Upper lobe of left lung (tissue), 6 donors: ENCODE data around the gene C5orf24. TPM values are rescaled to one million over a fixed set of nuclear protein-coding genes. Genes with fewer than 3 reads are reported as not detected.
"Not testable (repeated sequence)": the region's sequence is repeated elsewhere in the genome, so short reads cannot be mapped to it uniquely, and the experiment has no call there.

Experiments
- ATAC-seq, 2 donors: fragments of 200-7000 bp; cut with Tn5 transposase; one replicate each; pipeline ENCODE4 v1.9.1; 2022; ENCODE audit warnings: mild to moderate bottlenecking in 2 of 2, moderate library complexity in 2 of 2; ENCODE audit not compliant: low FRiP score in 2 of 2
- DNase-seq, 2 donors: peaks; one replicate each; pipeline ENCODE4 v3.0.0-alpha.2; 2019 to 2020
- H3K27ac ChIP-seq, 4 donors: fragments of 200-600 bp; sonication (generic); one replicate each; pipeline ENCODE4 v1.5.1; 2016 to 2019
- H3K27me3 ChIP-seq, 4 donors: fragments of 200-600 bp; sonication (generic); one replicate each; pipeline ENCODE4 v1.5.1; 2017 to 2019
- H3K36me3 ChIP-seq, 4 donors: fragments of 200-600 bp; sonication (generic); one replicate each; pipeline ENCODE4 v1.5.1; 2016 to 2019
- H3K4me1 ChIP-seq, 4 donors: fragments of 200-600 bp; sonication (generic); one replicate each; pipeline ENCODE4 v1.5.1; 2018 to 2019
- H3K4me3 ChIP-seq, 4 donors: fragments of 200-600 bp; sonication (generic); one replicate each; pipeline ENCODE4 v1.5.1; 2017 to 2019; ENCODE audit warnings: mild to moderate bottlenecking in 2 of 4, moderate library complexity in 1 of 4
- H3K9me3 ChIP-seq, 4 donors: fragments of 200-600 bp; sonication (generic); one replicate each; pipeline ENCODE4 v1.5.1; 2018 to 2019
- EP300 ChIP-seq, 4 donors: sonication (generic); formaldehyde crosslinking; IDR thresholded peaks; one replicate each; pipeline ENCODE4 v1.5.1; 2017; ENCODE audit warnings: antibody characterized with exemption in 4 of 4, control low read depth in 2 of 4
- POLR2A ChIP-seq, 4 donors: fragments of 450-650 bp; IDR thresholded peaks; one replicate each; pipeline ENCODE4 v1.5.1; 2016 to 2017; ENCODE audit warnings: antibody characterized with exemption in 4 of 4, mild to moderate bottlenecking in 2 of 4
- POLR2AphosphoS5 ChIP-seq, 2 donors: sonication (generic); formaldehyde crosslinking; IDR thresholded peaks; one replicate each; pipeline ENCODE4 v1.5.1; 2017; ENCODE audit warnings: antibody characterized with exemption in 2 of 2
- WGBS, 2 donors: methylation state at CpG; one replicate each; pipeline ENCODE4 v1.1.5; 2017 to 2018; 5-methylcytosine and 5-hydroxymethylcytosine counted together
- total RNA-seq, 6 donors: library from RNA; depleted of rRNA in 4 of 6; stranded (reverse); fragments of >200 nt in 4 of 6; gene quantifications; one replicate each; pipeline versions ENCODE4 v1.1.0 to v1.2.1, GENCODE V29; 2016 to 2021
- TF ChIP-seq, protein P1 (sequence below), 6 experiments: fragments of 450-650 bp in 4 of 6; fragments of 200-600 bp in 2 of 6; sonication (generic) in 2 of 6; IDR thresholded peaks; one replicate each; pipeline ENCODE4 v1.5.1; 2016 to 2019; ENCODE audit warnings: antibody characterized with exemption in 6 of 6
- donor health status: DM: no; HTN: no; CAD: no; lungs with moderate emphysema.
- donor health status: DM: no; HTN: yes; CAD: no; lungs with severe emphysema.

C5orf24 gene
- total RNA-seq, 6 donors from 2014 or later, result 22.5 to 56.4 (median 35.5) TPM

DNA sequence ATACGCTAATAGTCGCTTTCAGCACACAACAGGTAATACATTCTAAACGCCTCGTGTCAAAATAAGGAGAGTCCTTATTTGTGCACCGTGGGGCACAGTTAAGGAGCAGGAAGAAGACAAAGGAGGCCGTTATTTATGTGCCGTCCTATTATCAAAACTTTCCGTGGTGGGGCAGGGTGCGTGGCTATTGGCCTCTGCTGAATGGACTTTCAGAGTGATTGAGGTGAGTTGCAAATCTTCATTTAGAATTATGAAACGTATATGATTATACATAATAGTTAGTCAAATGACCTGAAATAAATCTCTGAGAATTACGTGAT, 833 bp downstream of the C5orf24 start:
- peak in 1 of 2 donors; percentile 16 for ATAC-seq
- H3K27me3 ChIP-seq, result no peaks in the 10 kb centered on the region
- TF ChIP-seq POLR2AphosphoS5 (IDR thresholded peaks at IDR 0.05) (no peak), EP300 (IDR thresholded peaks at IDR 0.05) (no peak), POLR2A (IDR thresholded peaks at IDR 0.05) (no peak)
- TF ChIP-seq, protein P1, sequence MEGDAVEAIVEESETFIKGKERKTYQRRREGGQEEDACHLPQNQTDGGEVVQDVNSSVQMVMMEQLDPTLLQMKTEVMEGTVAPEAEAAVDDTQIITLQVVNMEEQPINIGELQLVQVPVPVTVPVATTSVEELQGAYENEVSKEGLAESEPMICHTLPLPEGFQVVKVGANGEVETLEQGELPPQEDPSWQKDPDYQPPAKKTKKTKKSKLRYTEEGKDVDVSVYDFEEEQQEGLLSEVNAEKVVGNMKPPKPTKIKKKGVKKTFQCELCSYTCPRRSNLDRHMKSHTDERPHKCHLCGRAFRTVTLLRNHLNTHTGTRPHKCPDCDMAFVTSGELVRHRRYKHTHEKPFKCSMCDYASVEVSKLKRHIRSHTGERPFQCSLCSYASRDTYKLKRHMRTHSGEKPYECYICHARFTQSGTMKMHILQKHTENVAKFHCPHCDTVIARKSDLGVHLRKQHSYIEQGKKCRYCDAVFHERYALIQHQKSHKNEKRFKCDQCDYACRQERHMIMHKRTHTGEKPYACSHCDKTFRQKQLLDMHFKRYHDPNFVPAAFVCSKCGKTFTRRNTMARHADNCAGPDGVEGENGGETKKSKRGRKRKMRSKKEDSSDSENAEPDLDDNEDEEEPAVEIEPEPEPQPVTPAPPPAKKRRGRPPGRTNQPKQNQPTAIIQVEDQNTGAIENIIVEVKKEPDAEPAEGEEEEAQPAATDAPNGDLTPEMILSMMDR (IDR thresholded peaks at IDR 0.05), result no peak
- no peak for DNase-seq
- 0 to 1% methylated on average over 11 of the region's 11 CpGs for WGBS, 2 donors
- no peaks in the 10 kb centered on the region for H3K9me3 ChIP-seq
- H3K27ac ChIP-seq, result peak overlapping the region; percentile 90 to 97 (median 96)
- peaks cover 27 to 52% (median 35%) of the 10 kb centered on the region in 4 donors for H3K4me1 ChIP-seq
- peak overlapping the region; percentile 43 to 91 (median 76) for H3K4me3 ChIP-seq
- peaks cover 0 to 17% (median 5%) of the 10 kb centered on the region in 4 donors for H3K36me3 ChIP-seq

DNA sequence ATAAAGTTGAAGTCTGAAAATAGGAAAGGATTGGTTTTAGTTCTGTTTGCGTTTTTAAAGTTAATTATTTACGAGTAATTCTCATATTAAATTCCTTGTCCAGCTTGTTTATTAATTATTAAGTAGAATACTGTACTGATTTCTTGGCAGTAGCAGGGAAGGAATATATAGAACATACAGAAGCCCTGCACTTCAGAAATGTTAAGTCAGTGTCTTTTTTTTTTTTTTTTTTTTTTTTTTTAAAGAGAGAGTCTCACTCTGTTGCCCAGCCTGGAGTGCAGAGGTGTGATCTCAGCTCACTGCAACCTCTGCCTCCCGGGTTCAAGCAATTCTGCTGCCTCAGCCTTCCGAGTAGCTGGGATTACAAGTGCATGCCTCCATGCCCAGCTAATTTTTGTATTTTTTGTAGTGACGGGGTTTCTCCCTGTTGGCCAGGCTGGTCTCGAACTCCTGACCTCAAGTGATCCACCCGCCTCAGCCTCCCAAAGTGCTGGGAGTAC, 3.7 kb downstream of the C5orf24 start:
- H3K4me1 ChIP-seq, result peaks cover 27 to 58% (median 36%) of the 10 kb centered on the region in 4 donors
- ATAC-seq, H3K27me3 ChIP-seq, H3K27ac ChIP-seq, H3K9me3 ChIP-seq, DNase-seq, H3K4me3 ChIP-seq: not testable (repeated sequence)
- 90 to 92% methylated on average over 7 of the region's 7 CpGs for WGBS, 2 donors
- H3K36me3 ChIP-seq, result peaks cover 0 to 34% (median 7%) of the 10 kb centered on the region in 4 donors

DNA sequence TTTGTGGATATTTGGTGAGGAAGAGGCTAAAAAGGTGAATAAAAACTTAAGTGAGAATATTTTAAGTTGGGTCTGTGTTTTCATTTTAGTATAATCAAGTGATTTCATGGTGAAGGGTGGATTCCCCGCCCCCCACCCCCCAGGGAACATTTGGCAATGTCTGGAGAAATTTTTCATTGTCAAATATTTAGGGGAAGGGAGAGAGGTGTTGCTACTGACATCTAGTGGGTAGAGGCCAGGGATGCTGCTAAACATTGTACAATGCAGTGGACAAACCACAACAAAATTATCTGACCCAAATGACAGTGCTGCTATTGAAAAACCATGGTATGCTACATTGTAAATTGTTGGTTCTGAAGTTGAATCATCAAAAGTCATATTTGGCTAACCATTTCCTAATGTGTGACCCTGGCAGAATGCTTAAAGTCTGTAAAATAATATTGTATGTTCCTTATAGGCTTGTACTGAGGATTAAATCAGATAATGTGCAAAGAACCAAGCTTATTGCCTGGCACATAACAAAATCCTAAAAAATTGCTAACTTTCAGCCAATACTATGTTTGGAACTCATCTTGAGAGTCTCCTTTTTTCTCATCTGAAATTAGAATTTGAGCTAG, 5.6 kb downstream of the C5orf24 start:
- H3K27ac ChIP-seq, result no peak overlapping the region
- WGBS, 2 donors, result 68 to 69% methylated on average over 1 of the region's 1 CpG
- DNase-seq, result no peak
- H3K9me3 ChIP-seq, result no peaks in the 10 kb centered on the region
- H3K36me3 ChIP-seq, result peaks cover 11 to 53% (median 25%) of the 10 kb centered on the region in 4 donors
- no peaks in the 10 kb centered on the region for H3K27me3 ChIP-seq
- no peak overlapping the region for H3K4me3 ChIP-seq
- TF ChIP-seq EP300 (IDR thresholded peaks at IDR 0.05) (no peak), POLR2A (IDR thresholded peaks at IDR 0.05) (no peak), POLR2AphosphoS5 (IDR thresholded peaks at IDR 0.05) (no peak)
- TF ChIP-seq, protein P1 (IDR thresholded peaks at IDR 0.05), result peak in 2 of 6 experiments; percentile 20 to 22
- peak in 1 of 2 donors; percentile 42 for ATAC-seq
- peaks cover 23 to 49% (median 28%) of the 10 kb centered on the region in 4 donors for H3K4me1 ChIP-seq

DNA sequence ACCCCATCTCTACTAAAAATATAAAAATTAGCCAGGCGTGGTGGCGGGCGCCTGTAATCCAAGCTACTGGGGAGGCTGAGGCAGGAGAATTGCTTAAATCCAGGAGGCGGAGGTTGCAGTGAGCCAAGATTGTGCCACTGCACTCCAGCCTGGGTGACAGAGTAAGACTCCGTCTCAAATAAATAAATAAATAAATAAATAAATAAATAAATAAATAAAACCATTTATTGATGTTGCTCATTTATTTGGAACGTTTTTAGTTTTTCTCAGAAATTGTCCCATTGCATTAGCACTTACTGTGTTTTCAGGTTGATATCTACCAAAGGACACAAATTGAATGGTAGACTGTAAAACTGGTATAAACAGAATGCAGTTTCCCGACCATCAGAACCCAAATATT, 10.7 kb downstream of the C5orf24 start:
- H3K27ac ChIP-seq, H3K4me1 ChIP-seq, H3K27me3 ChIP-seq, DNase-seq, ATAC-seq, H3K4me3 ChIP-seq, H3K9me3 ChIP-seq: not testable (repeated sequence)
- WGBS, 2 donors, result 94 to 95% methylated on average over 7 of the region's 7 CpGs
- peaks cover 16 to 87% (median 43%) of the 10 kb centered on the region in 4 donors for H3K36me3 ChIP-seq

DNA sequence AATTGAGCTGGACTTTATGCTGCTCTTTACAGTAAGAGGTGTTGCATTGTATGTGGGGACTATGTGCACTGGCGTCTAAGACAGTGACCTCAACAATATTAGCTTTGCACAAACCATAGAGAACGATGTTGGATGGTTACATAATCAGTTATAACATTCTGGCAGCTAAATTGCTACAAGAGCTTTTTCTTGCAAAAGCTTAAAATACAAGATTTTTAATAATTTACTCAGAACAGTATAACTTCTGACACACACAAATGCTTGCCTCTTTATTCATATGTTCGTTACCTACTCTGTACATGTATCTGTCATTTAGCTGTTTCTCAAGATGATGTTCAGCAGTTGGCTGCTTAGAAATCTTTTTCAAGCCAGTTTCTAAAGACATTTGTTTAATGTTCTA, 11.6 kb downstream of the C5orf24 start:
- Histone ChIP-seq H3K9me3 (no peaks in the 10 kb centered on the region), H3K4me1 (peaks cover 0 to 6% (median 2%) of the 10 kb centered on the region in 4 donors), H3K27me3 (no peaks in the 10 kb centered on the region), H3K36me3 (peaks cover 16 to 80% (median 43%) of the 10 kb centered on the region in 4 donors), H3K27ac (no peak overlapping the region), H3K4me3 (no peak overlapping the region)
- 61 to 62% methylated on average over 3 of the region's 3 CpGs for WGBS, 2 donors
- DNase-seq (no peak), ATAC-seq (no peak)
- no peak for TF ChIP-seq POLR2A (IDR thresholded peaks at IDR 0.05)
- no peak for TF ChIP-seq POLR2AphosphoS5 (IDR thresholded peaks at IDR 0.05)
- TF ChIP-seq, protein P1 (IDR thresholded peaks at IDR 0.05), result no peak
- no peak for TF ChIP-seq EP300 (IDR thresholded peaks at IDR 0.05)

DNA sequence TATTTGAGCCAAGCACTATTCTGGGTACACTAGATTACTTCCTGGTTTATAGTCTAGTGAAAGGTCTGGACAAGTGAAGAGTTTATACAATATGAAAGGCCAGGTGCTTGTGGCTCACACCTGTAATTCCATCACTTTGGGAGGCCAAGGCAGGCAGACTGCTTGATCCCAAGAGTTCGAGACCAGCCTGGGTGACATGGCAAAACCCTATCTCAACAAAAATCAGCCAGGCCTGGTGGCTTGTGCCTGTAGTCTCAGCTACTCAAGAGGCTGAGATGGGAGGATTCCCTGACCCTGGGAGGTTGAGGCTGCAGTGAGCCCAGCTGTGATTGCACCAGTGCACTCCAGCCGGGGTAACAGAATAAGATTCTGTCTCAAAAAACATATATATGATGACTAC, 18.9 kb downstream of the C5orf24 start:
- Histone ChIP-seq H3K9me3 (no peaks in the 10 kb centered on the region), H3K4me3 (no peak overlapping the region), H3K27me3 (no peaks in the 10 kb centered on the region), H3K4me1 (no peaks in the 10 kb centered on the region), H3K27ac (no peak overlapping the region), H3K36me3 (peaks cover 0 to 19% (median 15%) of the 10 kb centered on the region in 4 donors)
- WGBS, 2 donors, result 86 to 93% methylated on average over 2 of the region's 2 CpGs
- DNase-seq, result no peak
- no peak for TF ChIP-seq POLR2A (IDR thresholded peaks at IDR 0.05)
- TF ChIP-seq, protein P1 (IDR thresholded peaks at IDR 0.05), result no peak
- no peak for TF ChIP-seq EP300 (IDR thresholded peaks at IDR 0.05)
- no peak for TF ChIP-seq POLR2AphosphoS5 (IDR thresholded peaks at IDR 0.05)
- ATAC-seq, result no peak
